ENCODE results near the gene RFX4.

RFX4 gene

DNA sequence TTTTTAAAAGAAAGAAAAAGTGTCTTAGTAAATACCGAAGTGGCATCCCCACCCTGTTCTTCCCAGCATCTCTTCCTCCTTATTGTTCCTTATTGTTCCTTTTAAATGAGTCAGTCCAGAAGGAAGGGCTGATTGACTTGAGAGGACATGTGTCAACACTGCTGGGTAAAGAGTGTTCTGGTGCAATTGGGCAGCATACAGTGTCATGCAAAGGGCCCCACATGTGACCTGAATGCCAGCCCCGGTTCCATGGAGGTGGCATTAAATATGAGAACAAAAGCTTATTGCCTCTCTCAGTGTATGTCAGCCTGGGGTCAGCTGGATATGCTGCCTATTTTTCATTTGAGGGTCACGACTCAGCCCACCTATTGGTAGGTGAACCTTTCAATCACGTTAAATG, 132.8 kb downstream of the RFX4 start:
- no peak overlapping the region for H3K4me3 ChIP-seq (ENCODE audit: low read depth, low read length)
- TF ChIP-seq, protein P1, sequence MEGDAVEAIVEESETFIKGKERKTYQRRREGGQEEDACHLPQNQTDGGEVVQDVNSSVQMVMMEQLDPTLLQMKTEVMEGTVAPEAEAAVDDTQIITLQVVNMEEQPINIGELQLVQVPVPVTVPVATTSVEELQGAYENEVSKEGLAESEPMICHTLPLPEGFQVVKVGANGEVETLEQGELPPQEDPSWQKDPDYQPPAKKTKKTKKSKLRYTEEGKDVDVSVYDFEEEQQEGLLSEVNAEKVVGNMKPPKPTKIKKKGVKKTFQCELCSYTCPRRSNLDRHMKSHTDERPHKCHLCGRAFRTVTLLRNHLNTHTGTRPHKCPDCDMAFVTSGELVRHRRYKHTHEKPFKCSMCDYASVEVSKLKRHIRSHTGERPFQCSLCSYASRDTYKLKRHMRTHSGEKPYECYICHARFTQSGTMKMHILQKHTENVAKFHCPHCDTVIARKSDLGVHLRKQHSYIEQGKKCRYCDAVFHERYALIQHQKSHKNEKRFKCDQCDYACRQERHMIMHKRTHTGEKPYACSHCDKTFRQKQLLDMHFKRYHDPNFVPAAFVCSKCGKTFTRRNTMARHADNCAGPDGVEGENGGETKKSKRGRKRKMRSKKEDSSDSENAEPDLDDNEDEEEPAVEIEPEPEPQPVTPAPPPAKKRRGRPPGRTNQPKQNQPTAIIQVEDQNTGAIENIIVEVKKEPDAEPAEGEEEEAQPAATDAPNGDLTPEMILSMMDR (IDR thresholded peaks at IDR 0.05; ENCODE audit: borderline replicate concordance, insufficient read depth, low read depth, low read length) = no peak

DNA sequence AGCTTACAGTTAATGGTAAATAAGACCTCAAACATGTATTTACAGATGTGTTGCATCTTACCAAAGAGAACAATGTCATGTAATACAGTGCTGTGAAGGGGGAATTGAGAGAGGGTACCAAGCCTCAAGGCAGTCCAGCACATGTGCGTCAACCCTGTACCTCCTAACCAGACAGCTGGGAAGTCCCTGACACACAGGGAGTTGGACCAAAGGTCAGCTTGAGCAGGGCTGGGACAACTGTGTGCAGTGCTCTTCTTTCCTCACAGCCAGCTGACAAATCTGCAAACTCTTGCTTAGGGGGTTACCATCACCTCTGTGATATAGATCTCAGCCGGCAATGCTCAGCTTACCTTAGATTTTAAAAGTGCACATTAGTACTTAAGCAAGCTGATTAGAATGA, 134.9 kb downstream of the RFX4 start:
- TF ChIP-seq, protein P1 (IDR thresholded peaks at IDR 0.05; ENCODE audit: borderline replicate concordance, insufficient read depth, low read depth, low read length) = no peak
- no peak overlapping the region for H3K4me3 ChIP-seq (ENCODE audit: low read depth, low read length)

DNA sequence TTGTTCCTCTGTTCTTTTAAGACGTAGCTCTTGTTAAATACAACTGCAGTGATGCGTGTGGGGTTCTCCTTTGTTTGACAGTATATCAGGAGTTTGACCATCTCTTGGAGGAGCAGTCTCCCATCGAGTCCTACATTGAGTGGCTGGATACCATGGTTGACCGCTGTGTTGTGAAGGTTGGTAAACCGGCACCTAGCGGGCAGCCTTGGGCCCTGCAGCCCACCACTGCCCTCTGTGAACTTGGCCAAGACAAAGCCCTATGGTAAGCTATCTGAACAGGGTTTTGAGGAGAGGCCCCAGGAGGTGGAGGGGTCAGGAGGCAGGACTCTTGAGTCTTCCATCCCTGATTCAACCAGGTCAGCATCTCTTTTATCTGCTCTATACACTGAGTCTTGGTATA, 137.1 kb downstream of the RFX4 start:
- no peak overlapping the region for H3K4me3 ChIP-seq (ENCODE audit: low read depth, low read length)
- TF ChIP-seq, protein P1 (IDR thresholded peaks at IDR 0.05; ENCODE audit: borderline replicate concordance, insufficient read depth, low read depth, low read length) = no peak

DNA sequence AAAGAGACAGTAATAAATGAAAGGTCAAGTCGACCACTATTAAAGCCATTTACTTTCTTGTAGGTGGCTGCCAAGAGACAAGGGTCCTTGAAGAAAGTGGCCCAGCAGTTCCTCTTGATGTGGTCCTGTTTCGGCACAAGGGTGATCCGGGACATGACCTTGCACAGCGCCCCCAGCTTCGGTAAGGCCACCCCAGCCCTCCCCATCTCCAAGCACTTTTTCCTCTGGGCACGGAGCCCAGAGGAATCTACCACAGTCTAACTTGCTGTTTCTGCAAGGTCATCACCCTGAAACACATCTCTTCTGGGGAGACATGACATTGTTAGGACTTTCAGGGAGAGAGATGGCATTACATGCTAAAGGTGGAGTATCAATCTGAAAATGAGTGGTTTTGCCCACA, 137.9 kb downstream of the RFX4 start:
- TF ChIP-seq, protein P1 (IDR thresholded peaks at IDR 0.05; ENCODE audit: borderline replicate concordance, insufficient read depth, low read depth, low read length) = no peak
- H3K4me3 ChIP-seq (ENCODE audit: low read depth, low read length) = no peak overlapping the region

DNA sequence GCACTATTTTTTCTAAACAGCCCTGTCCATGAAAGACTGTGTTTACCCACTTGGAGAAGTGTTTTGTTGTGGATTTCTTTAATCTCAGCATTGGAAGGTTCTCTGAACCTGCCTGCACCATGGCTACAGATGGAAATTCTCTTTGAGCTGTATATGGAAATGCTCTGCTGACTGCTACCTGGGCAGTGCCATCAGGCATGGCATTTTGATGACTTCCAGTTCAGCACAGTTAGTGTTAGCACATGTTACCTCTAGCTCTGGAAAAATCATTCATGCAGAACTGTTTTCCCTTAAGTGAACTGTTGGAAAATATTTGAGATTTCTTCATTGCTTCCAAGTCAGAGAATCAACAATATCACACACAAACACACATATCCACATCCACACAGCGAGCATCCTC, 139.1 kb downstream of the RFX4 start:
- no peak overlapping the region for H3K4me3 ChIP-seq (ENCODE audit: low read depth, low read length)
- TF ChIP-seq, protein P1 (IDR thresholded peaks at IDR 0.05; ENCODE audit: borderline replicate concordance, insufficient read depth, low read depth, low read length) = no peak

DNA sequence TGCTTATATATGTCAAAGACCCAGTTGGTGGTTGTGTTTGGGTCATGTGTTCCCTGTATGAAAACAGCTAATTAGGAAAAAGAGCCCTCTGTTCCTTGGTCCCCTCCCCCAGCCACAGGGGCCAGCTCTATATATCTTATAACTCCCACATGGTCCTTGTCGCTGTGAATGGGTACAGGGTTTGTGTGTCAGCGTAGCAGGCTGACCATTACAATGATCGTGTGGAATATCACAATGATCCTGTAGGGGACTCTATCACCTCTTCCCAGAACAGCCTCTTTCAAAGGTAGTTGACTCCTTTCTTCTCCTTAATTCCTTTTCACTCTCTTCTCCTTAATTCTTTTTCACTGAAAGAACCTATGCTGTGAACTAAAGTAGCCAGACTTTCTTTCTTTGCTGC, 140.0 kb downstream of the RFX4 start:
- H3K4me3 ChIP-seq (ENCODE audit: low read depth, low read length) = no peak overlapping the region
- TF ChIP-seq, protein P1 (IDR thresholded peaks at IDR 0.05; ENCODE audit: borderline replicate concordance, insufficient read depth, low read depth, low read length) = 0 out of 2 replicates have a peak, but pooled peaks have one; percentile 8

DNA sequence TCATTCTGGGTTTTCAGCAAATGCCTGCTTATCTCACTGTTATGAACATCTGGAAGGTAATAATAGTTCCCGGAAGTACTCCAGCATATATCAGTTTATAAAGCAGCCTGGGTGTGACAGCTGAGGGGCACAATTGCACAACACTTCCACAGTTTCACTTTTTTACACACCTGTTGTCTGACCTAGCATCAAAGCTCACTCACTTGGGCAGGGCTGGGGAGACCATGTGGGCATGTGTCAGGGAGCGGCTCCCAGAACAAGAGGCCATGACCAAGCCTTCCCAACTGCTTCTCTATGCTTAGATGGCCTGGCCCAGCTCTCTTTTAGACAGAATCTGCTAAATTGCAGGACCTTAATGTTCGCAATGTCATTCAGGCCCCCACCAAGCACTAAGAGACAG, 140.6 kb downstream of the RFX4 start:
- TF ChIP-seq, protein P1 (IDR thresholded peaks at IDR 0.05; ENCODE audit: borderline replicate concordance, insufficient read depth, low read depth, low read length) = no peak
- H3K4me3 ChIP-seq (ENCODE audit: low read depth, low read length) = no peak overlapping the region

Measured in GM12875 (cell line).